ENCODE data around the gene STAT5A.

The STAT5A gene

GRCh38 chr17:42310787-42311215 lies 22.5 kb downstream of the STAT5A start:
- no peak overlapping the region for H3K4me3 ChIP-seq (ENCODE audit: low read depth, low read length)
- TF ChIP-seq CTCF (conservative IDR thresholded peaks at IDR 0.05; ENCODE audit: low read depth, low read length) = no peak
- DNase-seq (ENCODE audit: low read depth) = no peak

GRCh38 chr17:42311240-42312034 lies 23.1 kb downstream of the STAT5A start:
- DNase-seq (ENCODE audit: low read depth) = peak; percentile 96
- no peak overlapping the region for H3K4me3 ChIP-seq (ENCODE audit: low read depth, low read length)
- no peak for TF ChIP-seq CTCF (conservative IDR thresholded peaks at IDR 0.05; ENCODE audit: low read depth, low read length)

- no peak for DNase-seq (ENCODE audit: low read depth)
- no peak overlapping the region for H3K4me3 ChIP-seq (ENCODE audit: low read depth, low read length)
- TF ChIP-seq CTCF (conservative IDR thresholded peaks at IDR 0.05; ENCODE audit: low read depth, low read length) = no peak
Observed at GRCh38 chr17:42312035-42312284, 23.7 kb downstream of the STAT5A start.

- peak; percentile 83 for DNase-seq (ENCODE audit: low read depth)
- TF ChIP-seq CTCF (conservative IDR thresholded peaks at IDR 0.05; ENCODE audit: low read depth, low read length) = peak; percentile 67
- peak overlapping the region; percentile 14 for H3K4me3 ChIP-seq (ENCODE audit: low read depth, low read length)
Observed at GRCh38 chr17:42312285-42313130, 24.2 kb downstream of the STAT5A start.

- no peak for TF ChIP-seq CTCF (conservative IDR thresholded peaks at IDR 0.05; ENCODE audit: low read depth, low read length)
- DNase-seq (ENCODE audit: low read depth) = no peak
- no peak overlapping the region for H3K4me3 ChIP-seq (ENCODE audit: low read depth, low read length)
Observed at GRCh38 chr17:42313389-42313772, 25.1 kb downstream of the STAT5A start.

GRCh38 chr17:42313773-42314566 lies 25.7 kb downstream of the STAT5A start:
- no peak for TF ChIP-seq CTCF (conservative IDR thresholded peaks at IDR 0.05; ENCODE audit: low read depth, low read length)
- no peak for DNase-seq (ENCODE audit: low read depth)
- no peak overlapping the region for H3K4me3 ChIP-seq (ENCODE audit: low read depth, low read length)

All from choroid plexus epithelial cell (primary cell).